MM.1S (cell line): ENCODE results near the gene SPIN1.
"Not testable (repeated sequence)": the region's sequence is repeated elsewhere in the genome, so short reads cannot be mapped to it uniquely, and the experiment has no call there.

ENCODE experiments used
- DNase-seq: peaks from one replicate; pipeline ENCODE4 v3.0.0-alpha.2; 2015
- H2AFZ ChIP-seq: fragments of 300-600 bp; sonication (generic); 2 replicates; pipeline ENCODE4 v1.6.0; 2016; ENCODE audit warnings: antibody characterized with exemption, low read length
- H3F3A ChIP-seq: fragments of 300-600 bp; sonication (generic); 2 replicates; pipeline ENCODE4 v1.6.1; 2016; ENCODE audit warnings: mild to moderate bottlenecking, antibody characterized with exemption, low read length, moderate library complexity, mixed read lengths; ENCODE audit not compliant: insufficient read depth
- H3K27ac ChIP-seq: fragments of 300-600 bp; sonication (generic); 2 replicates; pipeline ENCODE4 v1.5.1; 2016; ENCODE audit warnings: mild to moderate bottlenecking, low read length
- H3K27me3 ChIP-seq: fragments of 300-600 bp; sonication (generic); replicated peaks from 2 replicates; pipeline ENCODE4 v1.6.0; 2016; ENCODE audit warnings: low read length; ENCODE audit not compliant: insufficient read depth
- H3K36me3 ChIP-seq: fragments of 300-600 bp; sonication (generic); replicated peaks from 2 replicates; pipeline ENCODE4 v1.6.1; 2016; ENCODE audit warnings: mild to moderate bottlenecking, low read length, mixed read lengths; ENCODE audit not compliant: insufficient read depth
- H3K4me1 ChIP-seq: fragments of 300-600 bp; sonication (generic); 2 replicates; pipeline ENCODE4 v1.6.1; 2016; ENCODE audit warnings: low read length, mixed read lengths
- H3K4me2 ChIP-seq: fragments of 300-600 bp; sonication (generic); 2 replicates; pipeline ENCODE4 v1.6.0; 2016; ENCODE audit warnings: low read depth, low read length
- H3K4me3 ChIP-seq: fragments of 300-600 bp; sonication (generic); 2 replicates; pipeline ENCODE4 v1.5.1; 2016; ENCODE audit warnings: low read length, mixed read lengths
- H3K79me2 ChIP-seq: fragments of 300-600 bp; sonication (generic); 2 replicates; pipeline ENCODE4 v1.6.1; 2016; ENCODE audit warnings: mixed run types, low read length, mixed read lengths
- H3K9ac ChIP-seq: fragments of 300-600 bp; sonication (generic); 2 replicates; pipeline ENCODE4 v1.6.1; 2016; ENCODE audit warnings: low read length, mixed read lengths
- H3K9me2 ChIP-seq: fragments of 300-600 bp; sonication (generic); replicated peaks from 2 replicates; pipeline ENCODE4 v1.6.1; 2016; ENCODE audit warnings: mild to moderate bottlenecking, low read length, mixed read lengths; ENCODE audit not compliant: insufficient read depth
- H3K9me3 ChIP-seq: fragments of 300-600 bp; sonication (generic); replicated peaks from 2 replicates; pipeline ENCODE4 v1.6.1; 2016; ENCODE audit warnings: mild to moderate bottlenecking, low read length, mixed read lengths; ENCODE audit not compliant: insufficient read depth
- H4K20me1 ChIP-seq: fragments of 300-600 bp; sonication (generic); 2 replicates; pipeline ENCODE4 v1.6.1; 2016; ENCODE audit warnings: mild to moderate bottlenecking, low read length, moderate library complexity, mixed read lengths; ENCODE audit not compliant: insufficient read depth
- CTCF ChIP-seq: fragments of 300-600 bp; sonication (generic); IDR thresholded peaks from 2 replicates; pipeline ENCODE4 v1.5.1; 2016; ENCODE audit warnings: antibody characterized with exemption, low read length, mixed read lengths
- EZH2 ChIP-seq: fragments of 300-600 bp; sonication (generic); optimal IDR thresholded peaks from 2 replicates; pipeline ENCODE3; 2017; ENCODE audit warnings: low read depth, mild to moderate bottlenecking, antibody characterized with exemption, low read length, mixed read lengths
- EZH2phosphoT487 ChIP-seq: fragments of 300-600 bp; sonication (generic); IDR thresholded peaks from 2 replicates; pipeline ENCODE4 v1.6.1; 2018; ENCODE audit warnings: antibody characterized with exemption, low read length

Gene SPIN1

GRCh38 chr9:88355166-88355565 is 33.1 kb upstream of the SPIN1 start:
- Histone ChIP-seq H3K4me1 (no peaks in the 10 kb centered on the region), H3K4me3 (no peak overlapping the region), H3K9ac (no peak overlapping the region), H3F3A (no peaks in the 10 kb centered on the region), H3K4me2 (no peak overlapping the region), H3K79me2 (no peaks in the 10 kb centered on the region), H4K20me1 (no peaks in the 10 kb centered on the region), H2AFZ (no peak overlapping the region), H3K36me3 (no peaks in the 10 kb centered on the region), H3K27ac (no peak overlapping the region), H3K27me3 (no peaks in the 10 kb centered on the region), H3K9me3 (no peaks in the 10 kb centered on the region), H3K9me2 (no peaks in the 10 kb centered on the region)
- TF ChIP-seq EZH2 (no peak), CTCF (no peak), EZH2phosphoT487 (no peak)
- no peak for DNase-seq

GRCh38 chr9:88357250-88357649 is 31.0 kb upstream of the SPIN1 start:
- not testable (repeated sequence) for H2AFZ ChIP-seq, H3K27me3 ChIP-seq, H3K4me1 ChIP-seq, H3K27ac ChIP-seq, DNase-seq, H3F3A ChIP-seq, H3K79me2 ChIP-seq, H3K4me3 ChIP-seq, H3K9me2 ChIP-seq, H3K9me3 ChIP-seq, H3K36me3 ChIP-seq, H3K4me2 ChIP-seq, H4K20me1 ChIP-seq, H3K9ac ChIP-seq

- no peaks in the 10 kb centered on the region for H3K36me3 ChIP-seq
- no peak overlapping the region for H3K4me3 ChIP-seq
- H3F3A ChIP-seq: no peaks in the 10 kb centered on the region
- no peaks in the 10 kb centered on the region for H3K27me3 ChIP-seq
- no peak overlapping the region for H3K4me2 ChIP-seq
- no peak overlapping the region for H3K27ac ChIP-seq
- DNase-seq: no peak
- TF ChIP-seq EZH2phosphoT487: no peak
- H2AFZ ChIP-seq: no peak overlapping the region
- H4K20me1 ChIP-seq: no peaks in the 10 kb centered on the region
- H3K79me2 ChIP-seq: no peaks in the 10 kb centered on the region
- no peak overlapping the region for H3K9ac ChIP-seq
- H3K9me3 ChIP-seq: no peaks in the 10 kb centered on the region
- no peaks in the 10 kb centered on the region for H3K9me2 ChIP-seq
- no peaks in the 10 kb centered on the region for H3K4me1 ChIP-seq
Measured at GRCh38 chr9:88358723-88359122, 29.5 kb upstream of the SPIN1 start.

GRCh38 chr9:88359974-88360373 is 28.3 kb upstream of the SPIN1 start:
- Histone ChIP-seq H3K4me2 (no peak overlapping the region), H3F3A (no peaks in the 10 kb centered on the region), H3K9me3 (no peaks in the 10 kb centered on the region), H3K4me3 (no peak overlapping the region), H3K9me2 (no peaks in the 10 kb centered on the region), H3K4me1 (no peaks in the 10 kb centered on the region), H3K9ac (no peak overlapping the region), H3K79me2 (no peaks in the 10 kb centered on the region), H3K27me3 (no peaks in the 10 kb centered on the region), H2AFZ (no peak overlapping the region), H4K20me1 (no peaks in the 10 kb centered on the region), H3K27ac (no peak overlapping the region), H3K36me3 (no peaks in the 10 kb centered on the region)
- DNase-seq: no peak
- no peak for TF ChIP-seq EZH2
- no peak for TF ChIP-seq EZH2phosphoT487
- TF ChIP-seq CTCF: no peak
